Activated naive CD4-positive, alpha-beta T cell treated with Interleukin-2 at 50 U/mL for 16 hours (primary cell): ENCODE data around the gene TBX1.

Experiments used
- DNase-seq: peaks from one replicate; pipeline ENCODE4 v3.0.0-alpha.2; 2020

TBX1 gene

DNA sequence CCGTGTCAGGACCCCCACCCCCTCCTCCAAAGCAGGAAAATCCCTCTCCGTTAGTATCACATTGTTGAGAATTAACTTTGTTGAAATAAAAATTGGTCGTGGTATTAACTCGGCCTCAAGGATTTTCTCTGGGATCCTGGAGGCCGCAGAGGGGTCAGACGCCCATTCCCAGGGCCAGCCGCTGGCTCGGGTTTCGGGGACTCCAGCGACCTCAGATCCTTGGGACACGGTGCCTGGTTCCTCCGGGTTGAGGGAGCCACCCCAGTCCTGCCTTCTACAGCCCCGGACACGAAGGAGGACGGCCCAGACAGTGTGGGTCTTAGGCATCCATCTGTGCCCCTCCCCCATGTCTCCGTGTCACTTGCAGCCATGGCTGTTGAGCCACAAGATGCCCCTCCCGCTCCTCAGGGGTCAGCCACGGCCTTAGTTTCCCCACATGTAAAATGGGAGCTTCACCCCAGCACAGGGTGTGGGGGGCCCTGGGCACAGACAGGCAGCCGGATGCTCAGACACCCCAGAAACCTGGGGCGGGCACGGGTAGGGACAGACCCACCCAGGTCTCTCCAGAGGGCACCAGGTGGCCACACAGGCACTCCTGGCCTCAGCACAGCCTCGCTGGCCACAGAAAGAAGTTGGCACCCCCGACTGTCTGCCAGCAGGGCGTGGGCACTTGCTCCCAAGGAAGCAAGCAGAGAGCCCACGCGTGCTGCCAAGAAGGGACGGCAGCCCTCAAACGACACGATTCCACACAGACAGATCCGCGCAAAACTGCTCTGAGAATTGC is 21.7 kb upstream of the TBX1 start:
- no peak for DNase-seq

DNA sequence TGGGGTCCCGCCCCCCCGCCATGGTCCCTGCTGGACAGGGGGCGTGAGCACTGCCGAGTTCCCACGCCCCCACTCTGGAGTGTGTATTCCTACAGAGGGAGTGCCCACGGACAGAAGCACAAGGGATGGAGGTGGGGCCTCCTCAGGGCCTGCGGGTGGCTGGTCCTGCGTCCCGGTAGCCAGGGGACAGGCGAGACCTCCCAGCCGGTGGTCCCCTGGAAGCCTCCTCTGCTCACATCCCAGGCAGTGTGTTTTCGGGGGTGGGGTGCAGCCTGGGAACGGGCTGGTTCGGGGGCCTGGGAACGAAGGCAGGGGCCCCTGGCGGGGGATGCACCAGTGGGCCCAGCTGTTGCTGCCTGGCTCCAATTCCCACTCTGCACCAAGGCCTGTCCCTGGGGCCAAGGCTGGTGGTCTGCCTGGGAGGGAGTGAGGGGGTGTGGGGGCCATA is 21.1 kb upstream of the TBX1 start:
- no peak for DNase-seq

DNA sequence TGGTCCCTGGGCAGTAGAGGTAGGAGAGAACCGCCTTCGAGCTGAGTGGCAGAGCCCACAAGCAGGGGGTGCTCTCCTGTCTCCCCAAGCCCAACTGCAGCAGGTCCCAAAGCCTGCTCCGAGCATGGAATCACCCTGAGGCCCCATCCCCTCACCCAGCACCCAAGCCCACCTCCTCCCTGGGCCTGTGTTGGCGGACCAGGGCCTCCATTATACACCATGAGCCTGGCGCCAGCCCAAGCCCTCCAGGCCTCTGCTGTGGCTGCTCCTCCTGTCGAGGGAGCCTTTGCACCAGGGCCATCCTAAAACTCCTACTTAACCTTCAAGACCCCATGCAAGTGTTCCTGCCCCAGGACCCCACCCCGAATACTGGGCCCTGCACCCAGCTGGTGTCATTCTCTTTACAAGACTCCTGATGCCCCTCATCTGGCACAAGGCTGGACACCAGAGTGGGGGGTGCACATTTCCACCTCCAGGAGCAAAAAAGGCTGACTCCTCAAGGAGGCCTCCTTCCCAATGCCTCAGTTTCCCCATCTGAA is 20.6 kb upstream of the TBX1 start:
- no peak for DNase-seq

DNA sequence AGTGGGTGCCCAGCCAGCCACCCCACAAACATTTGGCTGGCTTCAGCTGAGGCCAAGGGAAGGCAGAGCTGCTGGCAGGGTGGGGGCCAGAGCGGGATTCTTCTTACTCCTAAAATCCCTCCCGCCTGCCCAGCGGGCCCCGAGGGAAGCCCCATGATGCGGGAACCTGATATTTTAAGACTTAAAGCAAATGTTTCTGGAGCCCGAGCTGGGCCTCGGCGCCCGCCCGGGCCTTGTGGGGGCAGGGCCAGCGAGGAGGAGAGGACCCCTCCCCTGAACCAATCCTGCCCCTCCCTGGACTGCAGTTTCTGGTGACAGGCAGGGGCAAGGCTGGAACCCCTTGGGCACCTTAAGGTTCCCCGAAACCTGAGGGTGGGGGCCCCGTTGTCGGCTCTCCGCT is 20.0 kb upstream of the TBX1 start:
- no peak for DNase-seq

DNA sequence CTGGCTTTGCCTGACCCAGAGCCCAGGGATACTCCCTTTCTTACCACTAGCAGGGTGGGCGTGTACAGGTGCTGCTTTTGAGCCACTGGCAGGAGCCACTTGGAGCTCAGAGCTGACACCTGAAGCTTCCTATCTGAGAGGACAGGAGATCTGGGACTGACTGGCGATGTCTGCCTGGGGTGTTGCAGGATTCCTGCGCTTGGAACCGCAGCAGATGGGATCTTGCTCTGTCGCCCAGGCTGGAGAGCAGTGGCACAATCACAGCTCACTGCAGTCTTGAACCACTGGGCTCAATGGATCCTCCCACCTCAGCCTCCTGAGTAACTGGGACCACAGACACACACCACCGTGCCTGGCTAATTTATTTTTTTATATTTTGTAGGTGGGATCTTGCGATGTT is 19.5 kb upstream of the TBX1 start:
- no peak for DNase-seq

DNA sequence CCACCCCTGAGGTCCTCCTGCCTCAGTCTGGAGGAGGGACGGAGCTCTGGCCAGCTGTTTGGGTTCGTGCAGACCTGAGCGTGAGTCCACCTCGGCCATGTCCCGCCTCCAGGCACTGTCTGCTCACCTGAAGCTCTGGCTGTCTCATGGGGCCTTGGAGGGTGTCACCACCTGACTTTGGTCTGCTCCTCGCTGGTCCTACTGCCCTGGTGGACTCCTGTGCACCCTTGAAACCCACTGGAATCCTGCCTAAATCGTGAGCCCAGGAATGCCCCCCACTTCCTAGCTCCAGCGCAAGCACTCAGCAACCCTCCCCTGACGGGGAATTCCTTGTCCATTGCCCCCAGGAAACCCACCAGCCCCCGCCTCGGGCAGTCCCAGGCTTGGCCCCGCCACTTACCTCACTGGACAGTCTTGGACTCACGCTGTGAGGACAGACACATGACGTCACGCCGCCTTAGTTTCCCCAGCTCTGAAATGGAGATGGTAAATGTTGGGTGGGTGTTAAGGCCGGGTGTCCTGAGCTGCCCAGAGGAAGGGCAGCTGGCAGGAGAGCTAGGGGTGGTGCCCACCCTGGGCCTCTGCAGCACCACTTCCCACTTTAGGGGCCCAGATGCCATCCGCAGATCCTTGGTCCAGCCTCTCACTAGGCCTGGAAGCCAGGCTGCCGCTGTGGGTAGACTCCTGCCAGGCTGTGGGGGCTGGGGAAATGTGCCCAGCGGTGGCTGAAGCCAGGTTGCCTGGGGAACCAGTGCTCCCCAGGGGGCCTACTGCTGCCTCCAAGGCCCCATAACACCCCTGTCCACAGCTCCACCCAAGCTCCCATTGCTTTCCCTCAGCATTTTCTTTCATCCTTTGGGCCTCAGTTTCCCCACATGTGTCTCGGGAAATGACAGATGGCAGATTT is 18.2 kb upstream of the TBX1 start:
- DNase-seq, result no peak

DNA sequence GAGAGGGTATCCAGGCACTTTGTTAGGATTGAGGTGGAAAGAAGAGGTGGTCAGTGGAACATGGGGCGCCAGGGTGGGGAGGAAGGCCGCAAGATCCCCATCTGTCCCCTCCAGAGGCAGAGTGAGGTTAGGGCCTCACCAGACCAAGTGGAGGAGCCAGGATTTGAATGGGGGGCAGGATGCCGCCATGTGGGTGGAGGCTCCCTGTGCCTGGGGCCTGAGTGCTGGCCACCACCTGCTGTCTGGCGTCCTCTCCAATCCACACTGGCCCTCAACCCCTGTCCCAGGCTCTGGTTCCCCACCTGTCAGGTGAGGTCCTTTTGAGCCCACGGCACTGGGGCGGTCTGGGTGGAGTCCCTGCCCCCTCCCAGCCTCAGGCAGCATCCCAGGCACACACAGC is 17.5 kb upstream of the TBX1 start:
- DNase-seq, result no peak

DNA sequence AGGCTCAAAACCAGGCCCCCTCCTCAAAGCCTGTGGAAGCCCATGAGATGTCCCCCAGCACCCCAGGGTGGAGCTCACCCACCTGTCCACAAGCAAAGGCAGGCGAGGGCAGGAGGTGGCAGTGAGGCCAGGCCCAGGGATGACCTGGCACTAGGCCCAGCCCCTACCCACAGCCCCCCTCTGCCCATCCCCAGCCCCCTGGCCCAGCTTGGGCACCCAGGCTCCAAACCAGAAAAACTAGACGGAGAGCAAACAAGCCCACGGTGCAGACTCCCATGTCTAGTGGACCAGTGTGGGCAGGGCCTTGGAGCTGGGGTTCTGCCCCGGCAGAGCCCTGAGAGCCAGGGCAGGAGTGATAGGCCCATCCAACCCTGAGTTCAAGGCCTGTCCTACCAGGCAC is 16.9 kb upstream of the TBX1 start:
- no peak for DNase-seq

DNA sequence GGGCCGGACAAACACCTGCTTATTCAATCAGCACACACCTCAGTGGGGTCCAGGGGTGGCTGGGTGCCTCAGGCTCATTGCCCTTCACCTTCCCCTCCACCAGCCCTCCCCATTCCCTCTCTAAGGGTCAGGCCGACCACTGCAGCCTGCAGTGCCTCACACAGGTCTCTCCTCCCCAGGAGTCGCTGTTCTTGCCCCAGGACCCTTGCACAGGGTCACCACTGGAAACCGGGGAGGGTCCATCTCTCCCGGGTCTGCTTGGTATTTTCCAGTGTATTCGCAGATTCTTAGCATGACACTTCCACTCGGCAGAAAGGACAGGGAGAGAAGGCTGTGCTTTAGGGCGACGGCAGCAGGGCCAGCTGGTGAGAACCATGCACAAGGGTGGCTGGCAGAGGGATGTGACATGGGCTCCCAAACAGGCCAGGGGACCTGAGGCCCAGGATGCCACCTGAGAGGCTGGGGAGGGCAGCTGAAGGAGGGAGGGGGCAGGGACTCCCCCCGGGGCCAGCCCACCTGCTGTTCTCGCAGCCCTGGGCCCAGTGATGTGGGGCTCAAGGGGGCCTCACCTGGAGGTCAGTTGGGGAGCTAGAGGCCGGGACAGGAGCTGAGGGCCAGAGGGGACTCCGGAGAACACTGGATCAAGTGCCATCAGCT is 16.1 kb upstream of the TBX1 start:
- no peak for DNase-seq

DNA sequence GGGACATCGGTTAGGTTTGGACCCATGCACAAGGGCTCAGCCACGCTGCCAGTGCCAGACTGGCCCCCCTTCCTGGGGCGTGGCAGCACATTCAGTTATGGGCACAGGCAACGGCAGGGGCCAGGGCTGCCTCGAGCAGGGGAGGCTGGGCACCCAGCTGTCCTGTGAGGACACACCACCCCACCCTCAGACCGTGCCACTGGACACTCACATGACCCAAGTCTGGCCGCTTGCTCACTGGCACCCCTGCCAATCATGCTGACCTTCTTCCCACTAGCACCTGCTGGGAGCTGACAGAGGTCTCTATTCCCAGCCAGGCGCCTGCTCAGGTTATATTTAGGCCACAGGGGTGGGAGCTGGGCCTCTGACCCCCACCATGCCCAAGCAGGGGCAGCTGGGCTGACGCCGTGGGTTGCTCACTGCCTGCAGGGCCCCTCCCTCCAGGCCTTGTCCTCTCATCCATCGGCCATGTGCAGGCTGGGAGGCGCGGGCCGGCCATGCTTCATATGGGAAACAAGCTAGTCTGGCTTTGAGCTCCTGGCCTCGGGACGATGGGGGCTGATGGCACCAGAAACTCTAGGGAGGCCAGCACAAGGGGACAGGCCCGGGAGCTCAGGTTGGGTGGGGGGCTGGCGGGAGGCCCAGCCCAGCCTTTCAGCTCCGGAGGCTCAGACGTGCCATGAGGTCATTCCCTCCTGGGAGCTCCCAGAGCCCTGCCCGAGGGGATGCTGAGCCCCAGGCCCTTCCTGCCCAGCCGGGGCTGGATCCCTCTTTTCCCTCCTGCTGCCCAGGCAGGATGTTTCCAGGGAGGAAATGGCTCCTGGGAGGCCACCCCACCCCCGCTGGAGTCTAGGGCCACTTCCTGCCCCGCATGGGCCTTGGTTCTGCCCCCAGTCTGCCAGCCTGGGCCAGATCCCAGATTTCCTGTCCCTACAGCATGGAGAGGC is 15.2 kb upstream of the TBX1 start:
- no peak for DNase-seq

DNA sequence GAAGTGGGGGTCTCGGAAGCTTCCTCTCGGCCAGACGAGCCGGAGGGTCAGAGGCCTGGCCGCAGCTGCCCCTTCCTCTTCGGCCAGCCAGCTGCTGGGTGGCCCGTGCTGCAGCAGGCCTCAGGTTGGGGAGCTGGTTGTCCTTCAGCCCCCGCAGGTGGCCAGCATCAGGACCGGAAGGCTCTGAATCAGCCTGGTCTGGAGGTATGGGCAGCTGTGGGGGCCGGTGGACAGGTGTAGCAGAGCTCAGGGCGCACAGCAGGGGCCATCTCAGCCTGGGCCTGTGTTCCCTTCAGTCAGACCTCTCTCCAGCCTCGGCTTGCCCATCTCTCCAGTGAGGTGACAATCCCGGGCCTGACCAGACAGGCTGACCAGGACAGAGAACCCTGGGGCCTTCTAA is 13.9 kb upstream of the TBX1 start:
- DNase-seq, result no peak

DNA sequence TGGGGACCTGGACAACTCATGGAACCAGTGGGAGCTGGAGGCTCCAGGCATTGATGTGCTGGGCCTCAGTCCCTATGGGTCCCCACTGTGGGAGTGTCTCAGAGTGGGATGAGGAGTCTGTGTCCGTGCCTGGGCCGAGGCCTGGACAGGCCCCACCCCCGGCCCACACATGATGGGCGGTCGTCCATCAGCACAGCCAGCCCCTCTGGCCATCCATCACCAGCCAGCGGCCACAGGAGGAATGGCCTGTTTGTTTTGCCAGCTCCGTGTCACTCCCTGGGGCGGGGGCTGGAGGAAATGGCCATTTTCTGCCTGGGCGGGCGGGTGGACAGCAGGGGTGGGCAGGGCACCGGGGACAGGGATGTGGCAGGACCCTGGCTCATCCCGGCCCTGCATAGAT is 13.0 kb upstream of the TBX1 start:
- DNase-seq, result no peak

DNA sequence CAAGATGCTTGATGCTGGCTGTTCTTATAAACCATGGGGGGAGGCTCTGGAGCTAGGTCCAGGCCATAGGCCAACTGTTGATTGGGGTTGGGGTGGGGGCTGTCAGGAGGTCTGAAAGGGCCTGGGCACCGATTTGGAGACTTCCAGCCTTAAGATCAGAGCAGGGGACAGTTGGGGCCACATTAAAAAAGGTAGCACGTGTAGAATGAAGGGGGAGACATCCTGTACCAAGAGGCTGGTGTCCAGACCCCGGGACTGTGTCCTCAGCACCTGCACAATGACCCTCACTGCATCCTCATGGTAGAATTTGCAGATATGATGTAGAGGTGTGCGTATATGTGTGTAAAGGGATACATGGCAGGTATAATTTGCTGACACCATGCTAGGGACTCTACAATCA is 12.4 kb upstream of the TBX1 start:
- DNase-seq, result no peak

DNA sequence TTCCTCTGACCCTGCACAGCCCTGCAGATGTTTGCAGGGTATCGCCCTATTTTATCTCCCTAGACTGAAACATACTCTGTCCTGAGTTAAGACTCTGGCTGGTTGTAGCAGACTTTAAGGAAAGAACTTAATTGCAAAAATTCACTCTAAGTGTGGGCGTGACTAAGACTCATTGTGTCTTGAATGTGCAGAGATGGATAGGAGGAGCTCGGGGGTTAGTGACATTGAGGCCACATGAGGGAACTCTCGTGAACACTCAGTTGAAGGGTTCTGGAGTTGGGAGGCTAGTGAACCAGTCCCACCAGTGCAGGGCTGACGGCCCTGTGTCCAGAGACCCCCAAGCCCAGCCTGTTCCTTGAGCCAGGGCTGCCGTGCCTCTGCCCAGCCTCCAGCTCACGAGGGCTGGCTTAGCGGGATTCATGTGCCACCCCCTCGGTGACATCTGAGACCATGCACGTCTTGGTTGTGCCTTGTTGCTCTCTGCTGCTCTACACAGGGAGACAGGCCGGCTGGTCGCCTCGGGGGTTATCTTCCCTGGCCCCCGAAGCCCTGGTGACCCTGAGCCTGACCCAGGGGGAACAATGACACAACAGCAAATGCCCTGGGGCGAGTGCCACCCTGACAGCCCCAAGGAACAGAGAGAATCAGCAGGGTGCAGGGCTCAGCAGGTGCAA is 11.4 kb upstream of the TBX1 start:
- no peak for DNase-seq

DNA sequence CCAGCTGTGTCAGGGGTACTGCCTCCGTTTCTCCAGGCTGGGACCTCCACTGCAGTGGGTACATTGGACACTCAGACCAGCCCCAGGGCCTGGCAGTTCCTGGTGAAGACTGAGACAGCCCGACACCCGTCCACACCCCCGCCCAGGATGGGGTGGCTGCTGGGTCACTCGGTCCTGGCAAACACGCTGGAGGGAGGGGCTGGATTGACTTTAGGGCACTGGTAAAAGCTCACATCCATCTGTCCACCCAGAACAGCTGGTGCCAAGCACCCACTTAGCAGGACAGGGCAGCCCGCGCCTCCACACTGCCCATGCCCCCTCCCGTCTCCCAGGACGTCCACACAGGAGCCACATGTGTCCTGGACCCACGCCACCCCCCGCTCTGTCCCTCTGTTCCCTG is 10.7 kb upstream of the TBX1 start:
- no peak for DNase-seq

DNA sequence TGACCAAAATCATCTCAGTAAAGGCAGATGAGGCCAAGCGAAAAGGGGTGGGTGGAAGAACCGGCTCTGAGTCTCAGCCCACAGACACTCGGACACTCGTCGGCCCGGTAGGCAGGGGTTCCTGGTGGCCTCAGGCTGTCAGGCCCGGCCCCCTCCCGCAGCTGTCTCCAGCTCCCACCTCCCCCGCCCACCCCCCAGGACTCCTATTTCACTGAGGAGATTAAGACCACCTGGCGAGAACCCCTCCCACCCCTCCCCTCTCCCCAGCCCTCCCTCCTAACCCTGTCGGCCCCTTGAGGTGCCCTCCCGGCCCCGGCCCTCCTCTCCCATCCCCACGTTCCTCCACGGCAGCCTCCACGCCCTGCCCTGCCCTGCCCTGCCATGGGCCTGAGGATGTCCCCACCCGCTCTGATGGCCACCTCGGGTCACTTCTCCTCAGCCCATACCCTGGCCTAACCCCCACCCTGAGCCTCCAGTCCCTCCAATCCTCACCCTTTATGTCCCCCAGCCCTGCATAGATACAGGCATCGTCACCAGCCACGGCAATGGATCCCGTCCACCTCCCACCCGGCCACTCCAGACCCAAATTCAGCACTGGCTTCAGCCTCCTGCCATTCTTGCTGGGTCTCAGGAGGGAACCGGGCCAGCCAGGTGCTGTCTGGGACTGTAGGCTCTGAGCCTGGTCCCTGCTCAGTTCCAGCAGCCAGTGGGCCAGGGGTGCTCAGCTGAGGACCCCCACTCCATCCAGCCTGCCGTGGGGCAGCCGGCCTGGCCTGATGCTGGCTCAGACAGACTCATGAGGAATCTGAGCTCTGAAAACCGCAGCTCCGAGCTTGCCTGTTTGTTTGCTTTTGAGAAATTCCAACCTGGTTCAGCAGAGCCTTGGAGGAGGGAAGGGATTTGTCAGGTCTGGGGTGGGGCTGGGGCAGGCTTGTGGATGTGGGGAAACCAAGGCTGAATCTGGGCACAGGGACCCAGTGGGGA is 9.8 kb upstream of the TBX1 start:
- no peak for DNase-seq

DNA sequence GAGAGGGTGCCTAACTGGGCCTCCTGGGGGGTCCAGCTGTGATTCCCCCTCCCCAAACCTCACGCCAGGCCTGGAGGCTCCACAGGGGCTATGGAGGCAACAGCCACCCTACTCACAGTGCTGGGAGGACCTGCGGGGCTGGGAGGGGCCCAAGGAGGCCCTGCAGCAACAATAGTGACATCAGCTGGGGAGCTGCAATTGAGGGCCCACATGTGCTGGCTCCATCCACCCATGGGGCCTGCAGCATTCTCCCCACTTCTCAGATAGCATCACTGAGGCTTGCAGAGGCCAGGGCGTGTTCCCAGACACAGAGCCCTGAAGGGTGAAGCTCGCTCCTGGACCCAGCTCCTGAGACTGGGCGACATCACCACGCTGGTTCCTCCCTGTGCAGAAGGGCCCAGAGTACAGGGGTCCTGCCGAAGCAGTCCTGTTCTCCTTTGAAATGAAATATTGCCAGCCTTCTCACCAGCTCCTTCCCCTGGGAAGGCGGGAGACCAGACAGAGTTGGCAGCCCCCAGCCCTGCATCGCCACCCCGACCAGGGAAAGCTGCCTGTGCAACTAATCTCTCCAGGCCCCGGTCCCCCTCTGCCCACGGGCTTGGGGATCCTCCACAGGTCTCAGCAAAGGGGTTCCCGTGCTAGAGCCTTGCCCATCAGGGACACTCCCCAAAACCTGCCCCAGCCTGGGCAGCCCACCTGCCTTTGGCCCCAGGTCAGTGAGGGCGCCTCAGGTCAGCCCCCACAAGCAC is 8.9 kb upstream of the TBX1 start:
- DNase-seq, result no peak

DNA sequence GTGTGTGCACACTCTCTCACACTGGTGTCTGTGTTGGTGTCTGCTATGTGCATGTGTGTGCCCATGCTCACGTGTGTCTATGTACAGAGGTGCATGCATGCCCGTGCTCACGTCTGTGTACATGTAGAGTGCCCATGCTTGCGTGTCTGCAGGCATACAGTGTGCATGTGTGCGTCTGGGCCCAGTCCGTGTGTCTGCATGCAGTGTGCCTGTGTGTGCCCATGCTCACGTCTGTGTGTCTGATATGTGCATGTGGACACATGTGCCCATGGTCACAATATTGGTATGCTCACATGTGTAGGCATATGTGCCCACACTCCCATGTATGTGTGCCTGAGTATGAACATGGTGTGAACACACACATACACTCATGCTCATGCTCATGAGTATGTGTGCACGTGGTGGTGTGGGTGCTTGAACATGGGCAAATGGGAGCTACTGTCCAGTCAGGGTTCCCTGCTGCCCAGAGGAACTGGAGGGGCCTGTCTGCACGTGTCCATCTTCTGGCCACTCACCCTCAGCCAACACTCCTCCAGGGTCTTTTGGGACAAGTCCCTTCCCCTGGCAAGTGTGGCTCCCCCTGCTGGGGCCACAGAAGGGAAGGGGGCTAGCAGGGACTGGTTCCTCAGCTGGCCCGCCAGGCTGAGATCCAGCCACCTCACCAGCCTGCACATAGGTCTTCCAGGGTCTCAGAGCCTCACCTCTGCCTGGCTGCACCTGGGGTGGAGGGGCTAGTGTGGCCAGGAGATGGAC is 7.3 kb upstream of the TBX1 start:
- no peak for DNase-seq
